Colonic mucosa (tissue), 4 donors: ENCODE data around the gene SLC25A21. TPM values are rescaled to one million over a fixed set of nuclear protein-coding genes. Genes with fewer than 3 reads are reported as not detected.
"Not testable (repeated sequence)": the region's sequence is repeated elsewhere in the genome, so short reads cannot be mapped to it uniquely, and the experiment has no call there.

ENCODE experiments used
- DNase-seq: peaks from one replicate; pipeline ENCODE4 v3.0.0-alpha.2; 2020
- H3K27ac ChIP-seq: fragments of 200-600 bp; one replicate; pipeline ENCODE4 v1.8.0; 2021
- H3K27me3 ChIP-seq: fragments of 200-600 bp; one replicate; pipeline ENCODE4 v1.8.0; 2021
- H3K36me3 ChIP-seq: fragments of 200-600 bp; one replicate; pipeline ENCODE4 v1.8.0; 2021
- H3K4me1 ChIP-seq: fragments of 200-600 bp; one replicate; pipeline ENCODE4 v1.8.0; 2021; ENCODE audit warnings: mild to moderate bottlenecking
- H3K4me3 ChIP-seq: fragments of 200-600 bp; one replicate; pipeline ENCODE4 v1.8.0; 2021
- H3K9ac ChIP-seq, 2 donors: one replicate each; pipeline ENCODE4 v1.7.0; 2013; ENCODE audit warnings: control low read depth in 2 of 2, low read depth in 2 of 2, low read length in 2 of 2
- H3K9me3 ChIP-seq: fragments of 200-600 bp; one replicate; pipeline ENCODE4 v1.8.0; 2021
- CTCF ChIP-seq: fragments of 200-600 bp; IDR thresholded peaks from one replicate; pipeline ENCODE4 v1.8.0; 2022; ENCODE audit warnings: antibody characterized with exemption, mild to moderate bottlenecking
- intact Hi-C: fragments of 100-400 bp; cut with DNase I; formaldehyde crosslinking; loops from one replicate; pipeline ENCODE4 v1.14.1; 2022
- total RNA-seq, 2 donors: library from RNA; stranded (reverse); fragmentation: NEBNext Ultra II Directional in 1 of 2; extraction: Animal tissue kit (Norgen Biotek cat#: 25700) in 1 of 2; gene quantifications; one replicate each; pipeline ENCODE4 v1.2.1, GENCODE V29; 2021
- donor health status: healthy.
- donor health status: DM: no; HTN: no; CAD: no.
- donor health status: DM: no; HTN: no; CAD: no.

Gene SLC25A21
- total RNA-seq, 2 donors from 2014 or later = 0.77 to 0.82 TPM

DNA sequence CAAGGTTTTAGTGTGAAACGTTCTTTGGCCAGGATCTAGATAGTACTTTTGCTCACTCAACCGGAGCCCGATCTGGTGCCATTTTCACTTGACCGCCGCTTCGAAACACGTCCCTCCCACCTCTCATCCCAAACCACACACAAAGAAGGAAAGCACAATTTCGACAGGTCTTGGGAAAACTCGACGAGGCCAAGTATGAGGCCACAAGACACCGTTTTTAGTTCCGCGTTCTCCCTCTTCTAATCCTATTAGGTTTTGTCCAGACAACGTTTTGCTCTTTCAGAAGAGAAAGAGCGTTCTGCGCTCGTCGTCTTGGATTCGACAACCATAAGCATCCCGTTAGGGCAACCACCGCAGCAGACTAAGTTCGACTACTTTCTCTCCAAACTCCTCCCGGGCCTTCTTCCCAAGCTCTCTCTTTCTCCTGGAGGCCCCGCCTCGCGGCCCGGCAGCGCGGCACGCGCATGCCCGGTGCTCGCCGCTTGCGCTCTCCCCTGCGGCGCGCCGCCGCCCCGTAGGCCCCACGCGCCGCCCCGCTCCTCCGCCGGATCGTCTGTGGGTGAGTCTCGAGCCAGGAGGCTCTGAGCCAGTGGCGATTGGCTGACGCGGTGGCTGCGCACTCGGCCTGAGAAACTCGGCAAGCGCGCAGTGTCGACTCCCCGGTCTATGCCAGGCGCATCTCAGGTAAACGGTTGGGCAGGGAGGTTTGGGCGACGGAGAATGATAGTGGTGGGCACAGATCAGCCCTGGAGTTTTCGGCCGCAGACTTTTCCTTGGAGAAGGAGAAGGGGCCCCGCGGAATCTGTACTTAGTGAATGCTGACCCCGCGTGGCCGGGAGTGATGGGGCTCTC is 25.2 kb upstream of the SLC25A21 start, which contains the start of gene MIPOL1:
Gene MIPOL1 (plus strand): TSS at position 517 of the 852 bp plus-strand sequence. CDS start 49,952 bp downstream, outside the sequence.
- intact Hi-C loops = no loop called here
- peak within 1 kb of the TSS; percentile 48 for H3K4me3 ChIP-seq
- peak within 1 kb of the TSS; percentile 48 to 66 for H3K9ac ChIP-seq
- no peaks in the 10 kb centered on the region for H3K36me3 ChIP-seq
- DNase-seq = peak; percentile 81
- no peaks in the 10 kb centered on the region for H3K4me1 ChIP-seq
- H3K9me3 ChIP-seq = no peaks in the 10 kb centered on the region
- no peaks in the 10 kb centered on the region for H3K27me3 ChIP-seq
- TF ChIP-seq CTCF = no peak
- H3K27ac ChIP-seq = peak within 1 kb of the TSS; percentile 74

GRCh38 chr14:37196604-37197420 is 24.4 kb upstream of the SLC25A21 start:
- intact Hi-C loops = no loop called here
- Histone ChIP-seq H3K4me3 (peak overlapping the region; percentile 48), H3K4me1 (no peaks in the 10 kb centered on the region), H3K36me3 (no peaks in the 10 kb centered on the region), H3K27ac (peak overlapping the region; percentile 74), H3K27me3 (no peaks in the 10 kb centered on the region), H3K9me3 (no peaks in the 10 kb centered on the region), H3K9ac (peak overlapping the region in 1 of 2 donors; percentile 66)
- DNase-seq = no peak
- TF ChIP-seq CTCF = no peak

DNA sequence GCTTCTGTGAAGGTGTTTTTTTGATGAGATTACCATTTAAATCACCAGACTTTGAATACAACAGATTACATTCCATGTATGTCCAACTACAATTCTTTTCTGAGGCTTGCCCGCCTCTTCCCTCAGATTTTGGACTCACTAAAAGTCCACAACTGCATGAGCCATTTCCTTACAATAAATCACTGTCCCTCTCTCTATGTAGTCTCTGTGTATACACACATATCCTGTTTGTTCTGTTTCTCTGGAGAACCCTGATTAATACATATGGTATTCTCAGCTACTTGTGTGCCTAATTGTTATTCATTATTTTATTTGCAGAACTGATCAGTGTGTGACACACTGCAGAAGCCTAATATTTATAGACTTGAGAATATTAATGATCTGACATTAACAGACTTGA is 22.9 kb upstream of the SLC25A21 start:
- Histone ChIP-seq H3K4me1 (no peaks in the 10 kb centered on the region), H3K27ac (no peak overlapping the region), H3K27me3 (no peaks in the 10 kb centered on the region), H3K9me3 (no peaks in the 10 kb centered on the region), H3K9ac (no peak overlapping the region), H3K36me3 (no peaks in the 10 kb centered on the region), H3K4me3 (no peak overlapping the region)
- DNase-seq = no peak
- intact Hi-C loops = no loop called here
- TF ChIP-seq CTCF = no peak

DNA sequence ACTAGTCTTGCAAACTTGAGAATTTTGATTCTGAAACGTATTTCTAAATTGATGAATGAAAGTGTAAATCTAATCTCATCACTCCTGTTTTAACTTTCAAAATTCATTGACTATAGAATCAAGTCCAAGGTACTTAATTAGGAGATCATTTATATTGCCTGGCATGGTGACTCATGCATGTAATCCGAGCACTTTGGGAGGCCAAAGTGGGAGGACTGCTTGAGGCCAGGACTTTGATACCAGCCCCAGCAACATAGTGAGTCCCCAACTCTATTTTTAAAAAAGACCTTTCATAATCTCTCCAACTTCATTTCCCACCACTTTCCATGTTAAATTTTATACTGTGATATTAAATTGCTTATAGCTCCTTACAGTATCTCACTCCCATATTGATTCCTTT is 22.3 kb upstream of the SLC25A21 start:
- no peak overlapping the region for H3K27ac ChIP-seq
- H3K4me3 ChIP-seq = no peak overlapping the region
- H3K27me3 ChIP-seq = no peaks in the 10 kb centered on the region
- no peak overlapping the region for H3K9ac ChIP-seq
- no peaks in the 10 kb centered on the region for H3K9me3 ChIP-seq
- no peaks in the 10 kb centered on the region for H3K36me3 ChIP-seq
- intact Hi-C loops = no loop called here
- DNase-seq = no peak
- TF ChIP-seq CTCF = no peak
- no peaks in the 10 kb centered on the region for H3K4me1 ChIP-seq

DNA sequence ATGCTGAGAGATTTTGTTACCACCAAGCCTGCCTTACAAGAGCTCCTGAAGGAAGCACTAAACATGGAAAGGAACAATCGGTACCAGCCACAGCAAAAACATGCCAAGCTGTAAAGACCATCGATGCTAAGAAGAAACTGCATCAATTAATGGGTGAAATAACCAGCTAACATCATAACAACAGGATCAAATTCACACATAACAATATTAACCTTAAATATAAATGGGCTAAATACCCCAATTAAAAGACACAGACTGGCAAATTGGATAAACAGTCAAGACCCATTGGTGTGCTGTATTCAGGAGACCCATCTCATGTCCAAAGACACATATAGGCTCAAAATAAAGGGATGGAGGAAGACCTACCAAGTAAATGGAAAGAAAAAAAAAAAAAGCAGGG is 17.3 kb upstream of the SLC25A21 start:
- intact Hi-C loops, H3K27me3 ChIP-seq, H3K36me3 ChIP-seq, DNase-seq, H3K9me3 ChIP-seq, H3K27ac ChIP-seq, H3K4me1 ChIP-seq, H3K4me3 ChIP-seq, H3K9ac ChIP-seq: not testable (repeated sequence)

- H3K4me3 ChIP-seq, H3K9ac ChIP-seq, intact Hi-C loops, H3K9me3 ChIP-seq, H3K4me1 ChIP-seq, H3K36me3 ChIP-seq, DNase-seq, H3K27ac ChIP-seq, H3K27me3 ChIP-seq: not testable (repeated sequence)
Measured at GRCh38 chr14:37187840-37188577, 15.6 kb upstream of the SLC25A21 start.
